HFFc6 (cell line): Measurements from ENCODE around the gene SUSD6. TPM values are rescaled to one million over a fixed set of nuclear protein-coding genes. Genes with fewer than 3 reads are reported as not detected.
"Not testable (repeated sequence)": the region's sequence is repeated elsewhere in the genome, so short reads cannot be mapped to it uniquely, and the experiment has no call there.

ENCODE experiments used
- DNase-seq: peaks from one replicate; pipeline ENCODE4 v3.0.0-alpha.2; 2018
- H3K27ac Mint-ChIP-seq: 2 replicates; pipeline ENCODE4 v1.8.0; 2020; ENCODE audit warnings: mild to moderate bottlenecking, mixed read lengths
- H3K27me3 Mint-ChIP-seq: 2 replicates; pipeline ENCODE4 v1.8.0; 2021; ENCODE audit warnings: mild to moderate bottlenecking, moderate library complexity, mixed read lengths; ENCODE audit not compliant: insufficient read depth
- H3K36me3 Mint-ChIP-seq: 2 replicates; pipeline ENCODE4 v1.8.0; 2021; ENCODE audit warnings: low read depth, mixed read lengths
- H3K4me1 Mint-ChIP-seq: 2 replicates; pipeline ENCODE4 v1.8.0; 2020; ENCODE audit warnings: low read depth, mixed read lengths
- H3K4me3 Mint-ChIP-seq: 2 replicates; pipeline ENCODE4 v1.8.0; 2020; ENCODE audit warnings: mild to moderate bottlenecking, moderate library complexity, mixed read lengths
- H3K9me3 Mint-ChIP-seq: 2 replicates; pipeline ENCODE4 v1.8.0; 2020; ENCODE audit warnings: mild to moderate bottlenecking, mixed read lengths
- CTCF ChIP-seq: fragments of 200-600 bp; sonication (generic); IDR thresholded peaks from 2 replicates; pipeline ENCODE4 v1.5.0; 2021; ENCODE audit warnings: antibody characterized with exemption, mild to moderate bottlenecking
- total RNA-seq, 6 experiments: library from RNA; stranded (reverse); fragmentation: NEBNext Ultra II Directional; extraction: Animal tissue kit (Norgen Biotek cat#: 25700); gene quantifications; 2 replicates in 1 of 6; 3 replicates in 5 of 6; pipeline ENCODE4 v1.2.3, GENCODE V29; 2021

The SUSD6 gene
- total RNA-seq, 6 experiments from 2014 or later, result 15.8 to 21.8 (median 17.9) TPM

GRCh38 chr14:69720912-69721311, 109.5 kb downstream of the SUSD6 start:
- H3K27ac Mint-ChIP-seq, result no peak overlapping the region
- DNase-seq, result no peak
- no peaks in the 10 kb centered on the region for H3K36me3 Mint-ChIP-seq
- no peak overlapping the region for H3K4me3 Mint-ChIP-seq
- H3K4me1 Mint-ChIP-seq, result peaks cover 32% of the 10 kb centered on the region
- H3K9me3 Mint-ChIP-seq, result no peaks in the 10 kb centered on the region
- peaks cover 1% of the 10 kb centered on the region; the same call in 1 of the 2 replicates for H3K27me3 Mint-ChIP-seq
- TF ChIP-seq CTCF, result no peak

DNA sequence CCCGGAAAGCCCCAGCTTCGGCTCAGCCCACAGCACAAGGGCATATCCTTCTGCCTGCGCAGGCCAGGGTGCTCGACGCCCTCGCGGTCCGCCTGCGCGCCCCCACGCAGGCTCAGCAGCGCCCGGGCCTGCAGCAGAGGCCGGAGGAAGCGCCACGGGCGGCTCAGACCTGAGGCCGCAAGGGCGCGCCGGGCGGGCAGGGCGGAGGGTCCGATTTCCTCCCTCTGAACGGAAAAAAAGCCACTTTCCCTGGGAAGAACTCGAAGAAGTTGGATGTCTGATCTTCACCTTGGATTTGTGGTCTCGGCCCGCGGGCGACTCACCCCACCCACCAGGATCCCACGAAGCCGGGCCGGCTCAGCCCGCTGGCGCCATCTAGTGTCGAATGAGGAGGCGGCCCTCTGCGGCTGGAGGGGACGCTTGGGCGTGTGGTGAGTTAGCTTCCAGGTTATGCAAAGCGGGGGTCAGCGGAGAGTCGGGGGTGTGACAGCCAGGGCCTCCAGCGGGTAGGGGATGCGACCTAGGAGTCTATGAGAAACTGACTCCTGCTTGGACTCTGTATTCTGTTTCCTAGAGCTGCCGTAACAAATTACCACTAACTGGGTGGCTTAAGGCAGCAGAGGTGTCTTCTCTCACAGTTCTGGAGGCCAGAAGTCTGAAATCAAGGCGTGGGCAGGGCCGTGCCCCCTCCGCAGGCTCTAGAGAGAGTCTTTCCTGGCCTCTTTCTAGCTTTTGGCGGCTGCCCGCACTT, 115.5 kb downstream of the SUSD6 start:
- no peak overlapping the region for H3K27ac Mint-ChIP-seq
- peaks cover 3% of the 10 kb centered on the region for H3K27me3 Mint-ChIP-seq
- H3K4me1 Mint-ChIP-seq, result peaks cover 9% of the 10 kb centered on the region; the same call in 1 of the 2 replicates
- H3K36me3 Mint-ChIP-seq, result no peaks in the 10 kb centered on the region
- H3K9me3 Mint-ChIP-seq, result no peaks in the 10 kb centered on the region
- TF ChIP-seq CTCF, result peak; percentile 100
- H3K4me3 Mint-ChIP-seq, result peak overlapping the region; percentile 73
- DNase-seq, result peak; percentile 38

DNA sequence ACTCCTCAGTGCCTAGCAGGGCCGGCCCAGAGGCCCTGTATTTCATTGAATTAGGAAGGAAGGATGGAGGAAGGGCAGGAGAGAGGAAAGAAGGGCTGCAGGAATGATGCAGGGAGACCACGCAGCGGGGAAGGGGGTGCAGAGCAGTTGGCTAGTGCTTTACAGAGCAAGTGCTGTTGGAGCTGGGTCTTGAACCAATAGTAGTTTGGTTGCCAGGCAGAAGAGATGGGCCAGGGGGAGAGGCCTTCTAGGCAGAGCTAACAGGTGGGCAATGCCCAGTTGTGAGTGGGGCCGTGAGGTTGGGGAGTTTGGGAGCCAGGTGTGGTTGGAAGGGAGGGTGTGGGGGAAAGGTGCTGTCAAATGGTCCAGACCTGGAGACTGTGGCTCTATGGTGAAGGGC, 116.5 kb downstream of the SUSD6 start:
- DNase-seq, result no peak
- Mint-ChIP-seq H3K27ac (no peak overlapping the region), H3K4me3 (no peak overlapping the region), H3K36me3 (no peaks in the 10 kb centered on the region), H3K27me3 (peaks cover 3% of the 10 kb centered on the region), H3K4me1 (peaks cover 9% of the 10 kb centered on the region; the same call in 1 of the 2 replicates), H3K9me3 (no peaks in the 10 kb centered on the region)
- no peak for TF ChIP-seq CTCF

DNA sequence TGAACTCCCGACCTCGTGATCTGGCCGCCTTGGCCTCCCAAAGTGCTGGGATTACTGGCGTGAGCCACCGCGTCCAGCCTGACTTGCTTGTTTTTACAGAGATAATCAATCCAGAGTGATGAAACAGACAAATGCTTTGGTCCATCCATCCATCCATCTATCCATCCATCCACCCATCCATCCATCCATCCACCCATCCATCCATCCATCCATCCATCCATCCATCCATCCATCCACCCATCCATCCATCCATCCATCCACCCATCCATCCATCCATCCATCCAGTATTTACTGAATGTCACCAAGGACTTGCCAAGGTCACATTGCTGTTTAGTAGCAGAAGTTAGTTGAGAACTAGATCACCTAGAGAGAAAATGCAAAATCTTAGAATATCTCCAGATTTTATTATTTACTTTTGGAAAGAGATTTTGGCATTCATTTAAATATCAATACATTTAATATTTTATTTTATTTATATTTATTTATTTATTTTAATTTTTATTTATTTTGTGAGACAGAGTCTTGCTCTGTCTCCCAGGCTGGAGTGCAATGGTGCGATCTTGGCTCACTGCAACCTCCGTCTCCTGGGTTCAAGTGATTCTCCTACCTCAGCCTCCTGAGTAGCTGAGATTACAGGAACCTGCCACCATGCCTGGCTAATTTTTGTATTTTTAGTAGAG, 120.7 kb downstream of the SUSD6 start:
- not testable (repeated sequence) for DNase-seq, H3K36me3 Mint-ChIP-seq, H3K9me3 Mint-ChIP-seq, H3K27ac Mint-ChIP-seq, H3K4me1 Mint-ChIP-seq, H3K4me3 Mint-ChIP-seq
- H3K27me3 Mint-ChIP-seq, result peaks cover 15% of the 10 kb centered on the region

- peaks cover 15% of the 10 kb centered on the region for H3K27me3 Mint-ChIP-seq
- not testable (repeated sequence) for H3K27ac Mint-ChIP-seq, H3K36me3 Mint-ChIP-seq, H3K9me3 Mint-ChIP-seq, H3K4me3 Mint-ChIP-seq, H3K4me1 Mint-ChIP-seq, DNase-seq
Observed at GRCh38 chr14:69736405-69736804, 125.0 kb downstream of the SUSD6 start.

DNA sequence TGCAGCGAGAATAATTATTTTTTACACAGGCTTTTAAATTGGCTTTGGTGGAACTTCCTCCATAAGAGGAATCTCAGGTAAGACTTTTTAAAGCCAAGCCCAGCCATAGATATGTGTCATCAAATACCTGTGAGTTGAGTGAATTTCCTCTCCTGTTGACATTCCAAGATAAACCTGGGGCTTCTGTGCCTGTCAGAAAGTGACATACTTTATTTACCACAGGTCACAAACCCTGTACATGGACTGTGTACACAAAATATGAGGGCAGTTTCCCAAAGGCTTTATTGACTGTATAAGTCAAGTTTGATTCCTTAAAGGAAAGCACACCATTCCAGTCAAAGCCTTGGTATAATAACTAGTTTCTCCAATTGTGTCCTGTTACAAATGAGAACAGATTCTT, 129.7 kb downstream of the SUSD6 start:
- no peak for DNase-seq
- Mint-ChIP-seq H3K4me1 (no peaks in the 10 kb centered on the region), H3K27me3 (peaks cover 5% of the 10 kb centered on the region), H3K9me3 (peaks cover 7% of the 10 kb centered on the region), H3K27ac (no peak overlapping the region), H3K4me3 (no peak overlapping the region), H3K36me3 (peaks cover 4% of the 10 kb centered on the region; the same call in 1 of the 2 replicates)
- TF ChIP-seq CTCF, result no peak
